ENCODE data around the gene STUB1.

STUB1 gene

GRCh38 chr16:654034-654433, 26.2 kb upstream of the STUB1 start:
- TF ChIP-seq MAX (IDR thresholded peaks at IDR 0.05; ENCODE audit: low read depth, low read length): no peak
- no peak for TF ChIP-seq CTCF (IDR thresholded peaks at IDR 0.05; ENCODE audit: low read depth, low read length)
- TF ChIP-seq POLR2A (IDR thresholded peaks at IDR 0.05; ENCODE audit: extremely low read depth, insufficient read length): no peak
- TF ChIP-seq MYC (IDR thresholded peaks at IDR 0.05; ENCODE audit: low read depth, low read length): no peak
- DNase-seq (ENCODE audit: low read depth): no peak
- no peak overlapping the region for H3K4me3 ChIP-seq (ENCODE audit: low read depth, low read length)

GRCh38 chr16:657487-657886, 22.7 kb upstream of the STUB1 start:
- no peak for TF ChIP-seq CTCF (IDR thresholded peaks at IDR 0.05; ENCODE audit: low read depth, low read length)
- TF ChIP-seq MAX (IDR thresholded peaks at IDR 0.05; ENCODE audit: low read depth, low read length): no peak
- TF ChIP-seq MYC (IDR thresholded peaks at IDR 0.05; ENCODE audit: low read depth, low read length): no peak
- TF ChIP-seq POLR2A (IDR thresholded peaks at IDR 0.05; ENCODE audit: extremely low read depth, insufficient read length): no peak
- DNase-seq (ENCODE audit: low read depth): no peak
- H3K4me3 ChIP-seq (ENCODE audit: low read depth, low read length): no peak overlapping the region

- no peak for TF ChIP-seq POLR2A (IDR thresholded peaks at IDR 0.05; ENCODE audit: extremely low read depth, insufficient read length)
- no peak for TF ChIP-seq CTCF (IDR thresholded peaks at IDR 0.05; ENCODE audit: low read depth, low read length)
- TF ChIP-seq MYC (IDR thresholded peaks at IDR 0.05; ENCODE audit: low read depth, low read length): no peak
- no peak for TF ChIP-seq MAX (IDR thresholded peaks at IDR 0.05; ENCODE audit: low read depth, low read length)
- no peak overlapping the region for H3K4me3 ChIP-seq (ENCODE audit: low read depth, low read length)
- no peak for DNase-seq (ENCODE audit: low read depth)
Observed at GRCh38 chr16:658679-659571, 21.3 kb upstream of the STUB1 start.

- no peak for DNase-seq (ENCODE audit: low read depth)
- H3K4me3 ChIP-seq (ENCODE audit: low read depth, low read length): no peak overlapping the region
- no peak for TF ChIP-seq POLR2A (IDR thresholded peaks at IDR 0.05; ENCODE audit: extremely low read depth, insufficient read length)
- no peak for TF ChIP-seq MYC (IDR thresholded peaks at IDR 0.05; ENCODE audit: low read depth, low read length)
- TF ChIP-seq MAX (IDR thresholded peaks at IDR 0.05; ENCODE audit: low read depth, low read length): no peak
- TF ChIP-seq CTCF (IDR thresholded peaks at IDR 0.05; ENCODE audit: low read depth, low read length): no peak
Observed at GRCh38 chr16:659618-660017, 20.6 kb upstream of the STUB1 start.

- no peak overlapping the region for H3K4me3 ChIP-seq (ENCODE audit: low read depth, low read length)
- DNase-seq (ENCODE audit: low read depth): no peak
Observed at GRCh38 chr16:660132-660458, 20.1 kb upstream of the STUB1 start.

More at GRCh38 chr16:660132-660458, 20.1 kb upstream of the STUB1 start:
- TF ChIP-seq CTCF (IDR thresholded peaks at IDR 0.05; ENCODE audit: low read depth, low read length): no peak
- TF ChIP-seq POLR2A (IDR thresholded peaks at IDR 0.05; ENCODE audit: extremely low read depth, insufficient read length): no peak
- no peak for TF ChIP-seq MAX (IDR thresholded peaks at IDR 0.05; ENCODE audit: low read depth, low read length)
- no peak for TF ChIP-seq MYC (IDR thresholded peaks at IDR 0.05; ENCODE audit: low read depth, low read length)

Data from NB4 (cell line).